Peyer's patch (tissue), 4 donors: ENCODE data around the gene ZNF467.

Experiments used
- CTCF ChIP-seq, 6 experiments: fragments of 450-650 bp in 4 of 6; fragments of 200-600 bp in 2 of 6; sonication (generic) in 1 of 6; IDR thresholded peaks; one replicate each; pipeline ENCODE4 v1.5.1; 2017 to 2019; ENCODE audit warnings: antibody characterized with exemption in 6 of 6, mild to moderate bottlenecking in 3 of 6, moderate library complexity in 1 of 6
- POLR2A ChIP-seq, 2 donors: fragments of 450-650 bp; IDR thresholded peaks; one replicate each; pipeline ENCODE4 v1.5.1; 2017; ENCODE audit warnings: antibody characterized with exemption in 2 of 2, mild to moderate bottlenecking in 2 of 2, moderate library complexity in 2 of 2

DNA sequence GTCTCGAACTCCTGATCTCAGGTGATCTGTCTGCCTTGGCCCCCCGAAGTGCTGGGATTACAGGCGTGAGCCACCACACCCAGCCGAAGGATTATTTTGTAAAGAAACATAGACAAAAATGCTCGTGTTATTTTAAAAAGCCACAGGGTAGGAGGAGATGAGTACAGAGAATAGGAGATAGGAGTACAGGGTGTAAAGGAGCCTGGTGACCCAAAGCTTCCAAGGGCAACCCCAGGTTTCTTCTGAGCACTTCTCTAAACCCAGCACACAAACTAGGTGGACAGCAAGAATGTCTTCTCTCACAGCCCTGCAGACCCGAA, 54.7 kb downstream of the ZNF467 start:
- no peak for TF ChIP-seq POLR2A (IDR thresholded peaks at IDR 0.05)
- TF ChIP-seq CTCF (IDR thresholded peaks at IDR 0.05) = no peak
